ENCODE results near the gene CA6. TPM values are rescaled to one million over a fixed set of nuclear protein-coding genes. Genes with fewer than 3 reads are reported as not detected.
A peak's percentile ranks its signal among the peaks of the same experiment; 100 is the strongest.

The CA6 gene
- total RNA-seq, 1 experiment from 2014 or later = 0.11 TPM

DNA sequence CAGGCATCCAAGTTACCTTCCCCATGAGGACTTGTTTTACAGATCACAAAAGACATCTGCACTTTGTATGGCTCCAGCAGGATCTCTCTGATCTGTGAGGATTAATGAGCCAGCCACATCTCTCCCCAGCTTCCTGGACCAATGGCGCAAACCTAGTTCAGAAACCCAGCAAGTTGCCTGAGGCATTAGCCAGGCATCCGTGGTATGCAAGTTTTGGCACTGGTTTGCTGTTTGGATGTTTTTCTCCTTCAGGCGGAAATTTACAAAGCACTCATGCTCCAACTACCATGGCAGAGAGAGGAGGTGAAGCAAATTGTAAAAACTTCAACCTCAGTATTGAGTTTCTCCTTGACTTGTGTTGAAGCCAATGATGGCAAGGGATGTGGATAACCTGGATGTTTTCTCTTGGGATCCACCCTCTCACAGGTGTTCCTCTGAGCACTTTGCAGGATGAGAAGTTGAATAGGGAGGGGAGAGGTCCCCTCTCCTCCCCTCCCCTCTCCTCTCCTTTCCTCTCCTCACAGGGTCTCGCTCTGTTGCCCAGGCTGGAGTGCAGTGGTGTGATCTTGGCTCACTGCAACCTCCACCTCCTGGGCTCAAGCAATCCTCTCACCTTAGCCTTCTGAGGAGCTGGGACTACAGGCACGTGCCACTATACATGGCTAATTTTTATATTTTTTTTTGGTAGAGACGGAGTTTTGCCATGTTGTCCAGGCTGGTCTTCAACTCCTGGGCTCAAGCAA is 41.6 kb upstream of the CA6 start:
- Mint-ChIP-seq H3K27ac (no peak overlapping the region), H3K4me3 (no peak overlapping the region), H3K9me3 (no peaks in the 10 kb centered on the region; the same call in 1 of the 2 replicates), H3K36me3 (no peaks in the 10 kb centered on the region), H3K4me1 (peaks cover 19% of the 10 kb centered on the region), H3K27me3 (ENCODE audit: low read depth) (0 out of 2 replicates have a peak, but pooled peaks cover 5% of the 10 kb centered on the region)
- DNase-seq (ENCODE audit: low spot score) = no peak
- POLR2A ChIA-PET = no interaction called here
- peak; percentile 24; the same call in 1 of the 2 replicates for ATAC-seq
- TF ChIP-seq NR3C1 (CRISPR knock-in tag; conservative IDR thresholded peaks at IDR 0.05; ENCODE audit: low read depth) (no peak), PRRX2 (CRISPR knock-in tag; IDR thresholded peaks at IDR 0.05) (no peak), ZNF121 (CRISPR knock-in tag; IDR thresholded peaks at IDR 0.05) (peak; percentile 35; the same call in 1 of the 2 replicates), ZNF138 (CRISPR knock-in tag; conservative IDR thresholded peaks at IDR 0.05) (no peak), FOXJ3 (CRISPR knock-in tag; IDR thresholded peaks at IDR 0.05; ENCODE audit: borderline replicate concordance) (no peak), MXD4 (CRISPR knock-in tag; IDR thresholded peaks at IDR 0.05; ENCODE audit: borderline replicate concordance) (no peak)
- TF ChIP-seq, protein P1, sequence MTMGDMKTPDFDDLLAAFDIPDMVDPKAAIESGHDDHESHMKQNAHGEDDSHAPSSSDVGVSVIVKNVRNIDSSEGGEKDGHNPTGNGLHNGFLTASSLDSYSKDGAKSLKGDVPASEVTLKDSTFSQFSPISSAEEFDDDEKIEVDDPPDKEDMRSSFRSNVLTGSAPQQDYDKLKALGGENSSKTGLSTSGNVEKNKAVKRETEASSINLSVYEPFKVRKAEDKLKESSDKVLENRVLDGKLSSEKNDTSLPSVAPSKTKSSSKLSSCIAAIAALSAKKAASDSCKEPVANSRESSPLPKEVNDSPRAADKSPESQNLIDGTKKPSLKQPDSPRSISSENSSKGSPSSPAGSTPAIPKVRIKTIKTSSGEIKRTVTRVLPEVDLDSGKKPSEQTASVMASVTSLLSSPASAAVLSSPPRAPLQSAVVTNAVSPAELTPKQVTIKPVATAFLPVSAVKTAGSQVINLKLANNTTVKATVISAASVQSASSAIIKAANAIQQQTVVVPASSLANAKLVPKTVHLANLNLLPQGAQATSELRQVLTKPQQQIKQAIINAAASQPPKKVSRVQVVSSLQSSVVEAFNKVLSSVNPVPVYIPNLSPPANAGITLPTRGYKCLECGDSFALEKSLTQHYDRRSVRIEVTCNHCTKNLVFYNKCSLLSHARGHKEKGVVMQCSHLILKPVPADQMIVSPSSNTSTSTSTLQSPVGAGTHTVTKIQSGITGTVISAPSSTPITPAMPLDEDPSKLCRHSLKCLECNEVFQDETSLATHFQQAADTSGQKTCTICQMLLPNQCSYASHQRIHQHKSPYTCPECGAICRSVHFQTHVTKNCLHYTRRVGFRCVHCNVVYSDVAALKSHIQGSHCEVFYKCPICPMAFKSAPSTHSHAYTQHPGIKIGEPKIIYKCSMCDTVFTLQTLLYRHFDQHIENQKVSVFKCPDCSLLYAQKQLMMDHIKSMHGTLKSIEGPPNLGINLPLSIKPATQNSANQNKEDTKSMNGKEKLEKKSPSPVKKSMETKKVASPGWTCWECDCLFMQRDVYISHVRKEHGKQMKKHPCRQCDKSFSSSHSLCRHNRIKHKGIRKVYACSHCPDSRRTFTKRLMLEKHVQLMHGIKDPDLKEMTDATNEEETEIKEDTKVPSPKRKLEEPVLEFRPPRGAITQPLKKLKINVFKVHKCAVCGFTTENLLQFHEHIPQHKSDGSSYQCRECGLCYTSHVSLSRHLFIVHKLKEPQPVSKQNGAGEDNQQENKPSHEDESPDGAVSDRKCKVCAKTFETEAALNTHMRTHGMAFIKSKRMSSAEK (CRISPR knock-in tag; IDR thresholded peaks at IDR 0.05; ENCODE audit: borderline replicate concordance) = no peak
- TF ChIP-seq, protein P2, sequence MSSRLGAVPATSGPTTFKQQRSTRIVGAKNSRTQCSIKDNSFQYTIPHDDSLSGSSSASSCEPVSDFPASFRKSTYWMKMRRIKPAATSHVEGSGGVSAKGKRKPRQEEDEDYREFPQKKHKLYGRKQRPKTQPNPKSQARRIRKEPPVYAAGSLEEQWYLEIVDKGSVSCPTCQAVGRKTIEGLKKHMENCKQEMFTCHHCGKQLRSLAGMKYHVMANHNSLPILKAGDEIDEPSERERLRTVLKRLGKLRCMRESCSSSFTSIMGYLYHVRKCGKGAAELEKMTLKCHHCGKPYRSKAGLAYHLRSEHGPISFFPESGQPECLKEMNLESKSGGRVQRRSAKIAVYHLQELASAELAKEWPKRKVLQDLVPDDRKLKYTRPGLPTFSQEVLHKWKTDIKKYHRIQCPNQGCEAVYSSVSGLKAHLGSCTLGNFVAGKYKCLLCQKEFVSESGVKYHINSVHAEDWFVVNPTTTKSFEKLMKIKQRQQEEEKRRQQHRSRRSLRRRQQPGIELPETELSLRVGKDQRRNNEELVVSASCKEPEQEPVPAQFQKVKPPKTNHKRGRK (CRISPR knock-in tag; IDR thresholded peaks at IDR 0.05; ENCODE audit: borderline replicate concordance) = no peak
- CTCF ChIA-PET = no interaction called here

DNA sequence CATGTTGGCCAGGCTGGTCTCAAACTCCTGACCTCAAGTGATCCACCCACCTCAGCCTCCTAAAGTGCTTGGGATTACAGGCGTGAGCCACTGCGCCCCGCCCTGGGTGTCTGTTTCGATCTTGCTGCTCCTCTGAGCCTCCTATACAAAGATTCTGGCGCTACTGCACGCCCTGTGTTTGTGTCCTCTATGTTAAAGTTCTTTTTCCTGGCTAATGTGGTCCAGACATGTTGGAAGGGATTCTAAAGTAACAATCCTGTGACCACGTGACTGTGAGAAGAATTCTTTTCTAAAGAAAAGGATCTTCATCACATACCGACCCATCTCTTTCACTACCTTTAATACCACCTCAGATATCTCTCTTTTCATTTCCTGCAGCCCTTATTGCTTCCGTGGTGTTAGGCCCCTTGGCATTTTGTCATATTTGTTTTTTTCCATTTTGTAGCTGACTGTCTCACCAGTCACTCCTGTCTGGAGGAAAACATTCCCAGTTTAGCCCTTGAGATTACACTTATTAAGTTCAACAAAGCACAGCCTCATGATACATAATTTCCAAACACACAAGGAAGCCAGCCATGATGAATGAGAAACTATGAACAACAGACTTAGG is 40.0 kb upstream of the CA6 start:
- peaks cover 19% of the 10 kb centered on the region for H3K4me1 Mint-ChIP-seq
- H3K36me3 Mint-ChIP-seq = no peaks in the 10 kb centered on the region; the same call in 1 of the 2 replicates
- peaks cover 5% of the 10 kb centered on the region for H3K27me3 Mint-ChIP-seq (ENCODE audit: low read depth)
- H3K4me3 Mint-ChIP-seq = no peak overlapping the region
- no peaks in the 10 kb centered on the region; the same call in none of the 2 replicates for H3K9me3 Mint-ChIP-seq
- POLR2A ChIA-PET = no interaction called here
- no peak for ATAC-seq
- no peak overlapping the region for H3K27ac Mint-ChIP-seq
- no peak for DNase-seq (ENCODE audit: low spot score)
- CTCF ChIA-PET = interaction anchor here (1.5 kb wide), 1 partner anchor 99 kb away, joined by 4 read pairs; no protein-coding TSS in a partner anchor
- TF ChIP-seq ESRRA (CRISPR knock-in tag; IDR thresholded peaks at IDR 0.05; ENCODE audit: borderline replicate concordance) (no peak), ZNF121 (CRISPR knock-in tag; IDR thresholded peaks at IDR 0.05) (no peak), JAZF1 (CRISPR knock-in tag; IDR thresholded peaks at IDR 0.05) (no peak), NR1H2 (CRISPR knock-in tag; IDR thresholded peaks at IDR 0.05) (no peak), TEAD4 (CRISPR knock-in tag; IDR thresholded peaks at IDR 0.05) (no peak), ZBTB21 (CRISPR knock-in tag; IDR thresholded peaks at IDR 0.05; ENCODE audit: borderline replicate concordance) (no peak), GRHL2 (CRISPR knock-in tag; IDR thresholded peaks at IDR 0.05; ENCODE audit: insufficient replicate concordance, severe bottlenecking) (no peak), FOXJ3 (CRISPR knock-in tag; IDR thresholded peaks at IDR 0.05; ENCODE audit: borderline replicate concordance) (no peak)
- TF ChIP-seq, protein P3, sequence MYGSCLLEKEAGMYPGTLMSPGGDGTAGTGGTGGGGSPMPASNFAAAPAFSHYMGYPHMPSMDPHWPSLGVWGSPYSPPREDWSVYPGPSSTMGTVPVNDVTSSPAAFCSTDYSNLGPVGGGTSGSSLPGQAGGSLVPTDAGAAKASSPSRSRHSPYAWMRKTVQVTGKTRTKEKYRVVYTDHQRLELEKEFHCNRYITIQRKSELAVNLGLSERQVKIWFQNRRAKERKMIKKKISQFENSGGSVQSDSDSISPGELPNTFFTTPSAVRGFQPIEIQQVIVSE (CRISPR knock-in tag; IDR thresholded peaks at IDR 0.05; ENCODE audit: borderline replicate concordance) = no peak
- TF ChIP-seq, protein P4, sequence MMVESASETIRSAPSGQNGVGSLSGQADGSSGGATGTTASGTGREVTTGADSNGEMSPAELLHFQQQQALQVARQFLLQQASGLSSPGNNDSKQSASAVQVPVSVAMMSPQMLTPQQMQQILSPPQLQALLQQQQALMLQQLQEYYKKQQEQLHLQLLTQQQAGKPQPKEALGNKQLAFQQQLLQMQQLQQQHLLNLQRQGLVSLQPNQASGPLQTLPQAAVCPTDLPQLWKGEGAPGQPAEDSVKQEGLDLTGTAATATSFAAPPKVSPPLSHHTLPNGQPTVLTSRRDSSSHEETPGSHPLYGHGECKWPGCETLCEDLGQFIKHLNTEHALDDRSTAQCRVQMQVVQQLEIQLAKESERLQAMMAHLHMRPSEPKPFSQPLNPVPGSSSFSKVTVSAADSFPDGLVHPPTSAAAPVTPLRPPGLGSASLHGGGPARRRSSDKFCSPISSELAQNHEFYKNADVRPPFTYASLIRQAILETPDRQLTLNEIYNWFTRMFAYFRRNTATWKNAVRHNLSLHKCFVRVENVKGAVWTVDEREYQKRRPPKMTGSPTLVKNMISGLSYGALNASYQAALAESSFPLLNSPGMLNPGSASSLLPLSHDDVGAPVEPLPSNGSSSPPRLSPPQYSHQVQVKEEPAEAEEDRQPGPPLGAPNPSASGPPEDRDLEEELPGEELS (CRISPR knock-in tag; IDR thresholded peaks at IDR 0.05) = no peak
- TF ChIP-seq, protein P1 (CRISPR knock-in tag; IDR thresholded peaks at IDR 0.05; ENCODE audit: borderline replicate concordance) = no peak
- TF ChIP-seq, protein P5, sequence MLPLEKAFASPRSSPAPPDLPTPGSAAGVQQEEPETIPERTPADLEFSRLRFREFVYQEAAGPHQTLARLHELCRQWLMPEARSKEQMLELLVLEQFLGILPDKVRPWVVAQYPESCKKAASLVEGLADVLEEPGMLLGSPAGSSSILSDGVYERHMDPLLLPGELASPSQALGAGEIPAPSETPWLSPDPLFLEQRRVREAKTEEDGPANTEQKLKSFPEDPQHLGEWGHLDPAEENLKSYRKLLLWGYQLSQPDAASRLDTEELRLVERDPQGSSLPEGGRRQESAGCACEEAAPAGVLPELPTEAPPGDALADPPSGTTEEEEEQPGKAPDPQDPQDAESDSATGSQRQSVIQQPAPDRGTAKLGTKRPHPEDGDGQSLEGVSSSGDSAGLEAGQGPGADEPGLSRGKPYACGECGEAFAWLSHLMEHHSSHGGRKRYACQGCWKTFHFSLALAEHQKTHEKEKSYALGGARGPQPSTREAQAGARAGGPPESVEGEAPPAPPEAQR (CRISPR knock-in tag; IDR thresholded peaks at IDR 0.05) = no peak

All from WTC11 (cell line).